Measurements from ENCODE around the gene SCN2A. TPM values are rescaled to one million over a fixed set of nuclear protein-coding genes. Genes with fewer than 3 reads are reported as not detected.
A peak's percentile ranks its signal among the peaks of the same experiment; 100 is the strongest.
"Not testable (repeated sequence)": the region's sequence is repeated elsewhere in the genome, so short reads cannot be mapped to it uniquely, and the experiment has no call there.

SCN2A gene
- total RNA-seq, 2 experiments from 2014 or later, result not detected

GRCh38 chr2:165313509-165313908 lies 74.3 kb downstream of the SCN2A start:
- no peaks in the 10 kb centered on the region for H3K9me3 Mint-ChIP-seq
- peaks cover 8% of the 10 kb centered on the region for H3K27me3 Mint-ChIP-seq
- ATAC-seq (ENCODE audit: poor library complexity) (no peak), DNase-seq (no peak)
- POLR2A ChIA-PET, result no interaction called here
- Histone ChIP-seq H3K4me3 (ENCODE audit: low read length) (no peak overlapping the region), H3K36me3 (ENCODE audit: insufficient read depth, low read length) (no peaks in the 10 kb centered on the region), H3K9me3 (ENCODE audit: control insufficient read depth in 1 of 2, insufficient read depth in 1 of 2, low read length in 2 of 2) (no peaks in the 10 kb centered on the region), H3K27me3 (ENCODE audit: control insufficient read depth in 1 of 2, insufficient read depth in 2 of 2, low read length in 2 of 2) (no peaks in the 10 kb centered on the region), H3K4me1 (ENCODE audit: insufficient read depth, low read length) (no peaks in the 10 kb centered on the region), H3K27ac (ENCODE audit: low read depth in 1 of 2, low read length in 2 of 2) (no peak overlapping the region)
- no peaks in the 10 kb centered on the region for H3K4me1 Mint-ChIP-seq (ENCODE audit: low read depth)
- no peak overlapping the region for H3K27ac Mint-ChIP-seq
- intact Hi-C loops (cut with DNase I, micrococcal nuclease), result no loop called here
- CTCF ChIA-PET, result no interaction called here
- no peak overlapping the region for H3K4me3 Mint-ChIP-seq
- H3K36me3 Mint-ChIP-seq (ENCODE audit: low read depth), result no peaks in the 10 kb centered on the region
- TF ChIP-seq, protein P1, sequence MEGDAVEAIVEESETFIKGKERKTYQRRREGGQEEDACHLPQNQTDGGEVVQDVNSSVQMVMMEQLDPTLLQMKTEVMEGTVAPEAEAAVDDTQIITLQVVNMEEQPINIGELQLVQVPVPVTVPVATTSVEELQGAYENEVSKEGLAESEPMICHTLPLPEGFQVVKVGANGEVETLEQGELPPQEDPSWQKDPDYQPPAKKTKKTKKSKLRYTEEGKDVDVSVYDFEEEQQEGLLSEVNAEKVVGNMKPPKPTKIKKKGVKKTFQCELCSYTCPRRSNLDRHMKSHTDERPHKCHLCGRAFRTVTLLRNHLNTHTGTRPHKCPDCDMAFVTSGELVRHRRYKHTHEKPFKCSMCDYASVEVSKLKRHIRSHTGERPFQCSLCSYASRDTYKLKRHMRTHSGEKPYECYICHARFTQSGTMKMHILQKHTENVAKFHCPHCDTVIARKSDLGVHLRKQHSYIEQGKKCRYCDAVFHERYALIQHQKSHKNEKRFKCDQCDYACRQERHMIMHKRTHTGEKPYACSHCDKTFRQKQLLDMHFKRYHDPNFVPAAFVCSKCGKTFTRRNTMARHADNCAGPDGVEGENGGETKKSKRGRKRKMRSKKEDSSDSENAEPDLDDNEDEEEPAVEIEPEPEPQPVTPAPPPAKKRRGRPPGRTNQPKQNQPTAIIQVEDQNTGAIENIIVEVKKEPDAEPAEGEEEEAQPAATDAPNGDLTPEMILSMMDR (IDR thresholded peaks at IDR 0.05), result no peak

- H3K4me1 Mint-ChIP-seq (ENCODE audit: low read depth), result peaks cover 13% of the 10 kb centered on the region
- Histone ChIP-seq H3K36me3 (ENCODE audit: insufficient read depth, low read length) (no peaks in the 10 kb centered on the region), H3K27me3 (ENCODE audit: control insufficient read depth in 1 of 2, insufficient read depth in 2 of 2, low read length in 2 of 2) (no peaks in the 10 kb centered on the region), H3K9me3 (ENCODE audit: control insufficient read depth in 1 of 2, insufficient read depth in 1 of 2, low read length in 2 of 2) (no peaks in the 10 kb centered on the region), H3K27ac (ENCODE audit: low read depth in 1 of 2, low read length in 2 of 2) (no peak overlapping the region), H3K4me1 (ENCODE audit: insufficient read depth, low read length) (peaks cover 4% of the 10 kb centered on the region), H3K4me3 (ENCODE audit: low read length) (no peak overlapping the region)
- ATAC-seq (ENCODE audit: poor library complexity), result peak; percentile 81
- peak overlapping the region; percentile 31 for H3K4me3 Mint-ChIP-seq
- H3K27ac Mint-ChIP-seq, result no peak overlapping the region
- POLR2A ChIA-PET, result no interaction called here
- TF ChIP-seq, protein P1 (IDR thresholded peaks at IDR 0.05), result no peak
- no peaks in the 10 kb centered on the region for H3K36me3 Mint-ChIP-seq (ENCODE audit: low read depth)
- CTCF ChIA-PET, result no interaction called here
- no peaks in the 10 kb centered on the region for H3K27me3 Mint-ChIP-seq
- intact Hi-C loops (cut with DNase I, micrococcal nuclease), result no loop called here
- H3K9me3 Mint-ChIP-seq, result no peaks in the 10 kb centered on the region
- peak in 6 of 14 experiments; percentile 0 to 38 (median 21) for DNase-seq
These were observed 89.1 kb downstream of the SCN2A start for GRCh38 chr2:165328272-165328671.

GRCh38 chr2:165344276-165344675 lies 105.1 kb downstream of the SCN2A start:
- H3K9me3 Mint-ChIP-seq; CTCF ChIA-PET; H3K27ac ChIP-seq (ENCODE audit: low read depth in 1 of 2, low read length in 2 of 2); H3K4me3 Mint-ChIP-seq; H3K4me1 Mint-ChIP-seq (ENCODE audit: low read depth); POLR2A ChIA-PET; H3K27ac Mint-ChIP-seq; H3K27me3 ChIP-seq (ENCODE audit: control insufficient read depth in 1 of 2, insufficient read depth in 2 of 2, low read length in 2 of 2); H3K4me1 ChIP-seq (ENCODE audit: insufficient read depth, low read length); H3K4me3 ChIP-seq (ENCODE audit: low read length); intact Hi-C loops (cut with DNase I, micrococcal nuclease); H3K27me3 Mint-ChIP-seq; H3K36me3 ChIP-seq (ENCODE audit: insufficient read depth, low read length); H3K9me3 ChIP-seq (ENCODE audit: control insufficient read depth in 1 of 2, insufficient read depth in 1 of 2, low read length in 2 of 2); ATAC-seq (ENCODE audit: poor library complexity); DNase-seq; H3K36me3 Mint-ChIP-seq (ENCODE audit: low read depth): not testable (repeated sequence)

DNA sequence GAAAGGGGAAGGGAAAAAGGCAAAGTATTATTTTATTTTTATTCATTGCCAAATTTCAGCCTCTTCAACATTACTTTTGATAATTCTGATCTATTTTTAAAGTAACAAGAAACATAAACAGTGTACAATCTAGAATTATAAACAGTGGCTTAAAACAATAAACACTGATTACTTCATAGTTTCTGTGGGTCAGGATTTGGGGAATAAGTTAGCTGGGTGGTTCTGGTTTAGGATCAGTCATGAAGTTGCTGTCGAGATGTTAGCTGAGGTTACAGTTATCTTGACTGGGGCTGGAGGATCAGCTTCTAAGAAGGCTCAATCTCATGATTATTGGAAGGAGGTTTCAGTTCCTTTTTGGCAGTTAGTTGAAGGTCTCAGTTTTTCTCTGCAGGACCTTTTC lies 109.2 kb downstream of the SCN2A start:
- POLR2A ChIA-PET, result no interaction called here
- H3K36me3 Mint-ChIP-seq (ENCODE audit: low read depth), result no peaks in the 10 kb centered on the region
- Histone ChIP-seq H3K27ac (ENCODE audit: low read depth in 1 of 2, low read length in 2 of 2) (no peak overlapping the region), H3K4me3 (ENCODE audit: low read length) (no peak overlapping the region), H3K36me3 (ENCODE audit: insufficient read depth, low read length) (no peaks in the 10 kb centered on the region), H3K9me3 (ENCODE audit: control insufficient read depth in 1 of 2, insufficient read depth in 1 of 2, low read length in 2 of 2) (no peaks in the 10 kb centered on the region), H3K4me1 (ENCODE audit: insufficient read depth, low read length) (no peaks in the 10 kb centered on the region), H3K27me3 (ENCODE audit: control insufficient read depth in 1 of 2, insufficient read depth in 2 of 2, low read length in 2 of 2) (no peaks in the 10 kb centered on the region)
- TF ChIP-seq, protein P1 (IDR thresholded peaks at IDR 0.05), result no peak
- ATAC-seq (ENCODE audit: poor library complexity) (no peak), DNase-seq (no peak)
- H3K4me1 Mint-ChIP-seq (ENCODE audit: low read depth), result no peaks in the 10 kb centered on the region
- peaks cover 6% of the 10 kb centered on the region for H3K27me3 Mint-ChIP-seq
- no peaks in the 10 kb centered on the region for H3K9me3 Mint-ChIP-seq
- CTCF ChIA-PET, result no interaction called here
- no peak overlapping the region for H3K27ac Mint-ChIP-seq
- intact Hi-C loops (cut with DNase I, micrococcal nuclease), result no loop called here
- H3K4me3 Mint-ChIP-seq, result no peak overlapping the region

Measured in CD4-positive, alpha-beta T cell (primary cell).